ENCODE results near the gene MYF5. TPM values are rescaled to one million over a fixed set of nuclear protein-coding genes. Genes with fewer than 3 reads are reported as not detected.

The MYF5 gene
- total RNA-seq, 4 donors from 2014 or later, result not detected

- ATAC-seq (ENCODE audit: low FRiP score), result no peak
- no peak for TF ChIP-seq CTCF (IDR thresholded peaks at IDR 0.05)
- no peak for DNase-seq (ENCODE audit: low spot score)
Observed at GRCh38 chr12:80721326-80721725, 4.6 kb downstream of the MYF5 start.

- DNase-seq (ENCODE audit: low spot score), result no peak
- TF ChIP-seq CTCF (IDR thresholded peaks at IDR 0.05), result no peak
- no peak for ATAC-seq (ENCODE audit: low FRiP score)
Observed at GRCh38 chr12:80745851-80746505, 29.3 kb downstream of the MYF5 start.

GRCh38 chr12:80747800-80748199 lies 31.1 kb downstream of the MYF5 start:
- TF ChIP-seq CTCF (IDR thresholded peaks at IDR 0.05), result no peak
- no peak for DNase-seq (ENCODE audit: low spot score)
- ATAC-seq (ENCODE audit: low FRiP score), result no peak

GRCh38 chr12:80749456-80749855 lies 32.7 kb downstream of the MYF5 start:
- DNase-seq (ENCODE audit: low spot score) (no peak), ATAC-seq (ENCODE audit: low FRiP score) (no peak)
- TF ChIP-seq CTCF (IDR thresholded peaks at IDR 0.05), result no peak

GRCh38 chr12:80752464-80752863 lies 35.8 kb downstream of the MYF5 start:
- DNase-seq (ENCODE audit: low spot score) (no peak), ATAC-seq (ENCODE audit: low FRiP score) (no peak)
- no peak for TF ChIP-seq CTCF (IDR thresholded peaks at IDR 0.05)

- DNase-seq (ENCODE audit: low spot score) (no peak), ATAC-seq (ENCODE audit: low FRiP score) (no peak)
- no peak for TF ChIP-seq CTCF (IDR thresholded peaks at IDR 0.05)
Observed at GRCh38 chr12:80754274-80754673, 37.6 kb downstream of the MYF5 start.

- DNase-seq (ENCODE audit: low spot score), result no peak
- no peak for TF ChIP-seq CTCF (IDR thresholded peaks at IDR 0.05)
- ATAC-seq (ENCODE audit: low FRiP score), result no peak
Observed at GRCh38 chr12:80756875-80757274, 40.2 kb downstream of the MYF5 start.
